ENCODE results near the gene CFAP221.

The CFAP221 gene

GRCh38 chr2:119544075-119544938 is at the start of gene CFAP221:
Gene CFAP221, plus strand, starts transcription at chr2:119544449. Its CDS starts 1,683 bp downstream, at chr2:119546132.
- H3K36me3 ChIP-seq (ENCODE audit: control insufficient read depth, insufficient read depth, low read length): no peaks in the 10 kb centered on the region
- H3K4me1 ChIP-seq (ENCODE audit: control insufficient read depth, insufficient read depth, low read length): no peaks in the 10 kb centered on the region
- peak within 1 kb of the TSS; percentile 96 for H3K9ac ChIP-seq (ENCODE audit: low read depth, low read length)
- H3K4me3 ChIP-seq (ENCODE audit: low read depth, low read length): peak within 1 kb of the TSS; percentile 76
- no peaks in the 10 kb centered on the region for H3K9me3 ChIP-seq (ENCODE audit: control insufficient read depth, insufficient read depth, low read length)
- peaks cover 7% of the 10 kb centered on the region for H3K27me3 ChIP-seq (ENCODE audit: control insufficient read depth, insufficient read depth, low read length)

- peaks cover 5% of the 10 kb centered on the region for H3K4me1 ChIP-seq (ENCODE audit: control insufficient read depth, insufficient read depth, low read length)
- H3K4me3 ChIP-seq (ENCODE audit: low read depth, low read length): no peak overlapping the region
- H3K27me3 ChIP-seq (ENCODE audit: control insufficient read depth, insufficient read depth, low read length): no peaks in the 10 kb centered on the region
- no peak overlapping the region for H3K9ac ChIP-seq (ENCODE audit: low read depth, low read length)
- H3K36me3 ChIP-seq (ENCODE audit: control insufficient read depth, insufficient read depth, low read length): no peaks in the 10 kb centered on the region
- no peaks in the 10 kb centered on the region for H3K9me3 ChIP-seq (ENCODE audit: control insufficient read depth, insufficient read depth, low read length)
Observed at GRCh38 chr2:119495948-119496347, 48.3 kb upstream of the CFAP221 start.

GRCh38 chr2:119496682-119497081 is 47.6 kb upstream of the CFAP221 start:
- Histone ChIP-seq H3K27me3 (ENCODE audit: control insufficient read depth, insufficient read depth, low read length) (no peaks in the 10 kb centered on the region), H3K9ac (ENCODE audit: low read depth, low read length) (no peak overlapping the region), H3K4me3 (ENCODE audit: low read depth, low read length) (no peak overlapping the region), H3K9me3 (ENCODE audit: control insufficient read depth, insufficient read depth, low read length) (no peaks in the 10 kb centered on the region), H3K4me1 (ENCODE audit: control insufficient read depth, insufficient read depth, low read length) (peaks cover 5% of the 10 kb centered on the region), H3K36me3 (ENCODE audit: control insufficient read depth, insufficient read depth, low read length) (no peaks in the 10 kb centered on the region)

- Histone ChIP-seq H3K4me1 (ENCODE audit: control insufficient read depth, insufficient read depth, low read length) (no peaks in the 10 kb centered on the region), H3K9me3 (ENCODE audit: control insufficient read depth, insufficient read depth, low read length) (no peaks in the 10 kb centered on the region), H3K9ac (ENCODE audit: low read depth, low read length) (no peak overlapping the region), H3K36me3 (ENCODE audit: control insufficient read depth, insufficient read depth, low read length) (no peaks in the 10 kb centered on the region), H3K4me3 (ENCODE audit: low read depth, low read length) (no peak overlapping the region), H3K27me3 (ENCODE audit: control insufficient read depth, insufficient read depth, low read length) (no peaks in the 10 kb centered on the region)
Observed at GRCh38 chr2:119508756-119509155, 35.5 kb upstream of the CFAP221 start.

GRCh38 chr2:119511989-119512388 is 32.3 kb upstream of the CFAP221 start:
- H3K27me3 ChIP-seq (ENCODE audit: control insufficient read depth, insufficient read depth, low read length): no peaks in the 10 kb centered on the region
- H3K36me3 ChIP-seq (ENCODE audit: control insufficient read depth, insufficient read depth, low read length): no peaks in the 10 kb centered on the region
- H3K9ac ChIP-seq (ENCODE audit: low read depth, low read length): no peak overlapping the region
- no peak overlapping the region for H3K4me3 ChIP-seq (ENCODE audit: low read depth, low read length)
- no peaks in the 10 kb centered on the region for H3K9me3 ChIP-seq (ENCODE audit: control insufficient read depth, insufficient read depth, low read length)
- no peaks in the 10 kb centered on the region for H3K4me1 ChIP-seq (ENCODE audit: control insufficient read depth, insufficient read depth, low read length)

GRCh38 chr2:119512946-119513345 is 31.3 kb upstream of the CFAP221 start:
- no peaks in the 10 kb centered on the region for H3K9me3 ChIP-seq (ENCODE audit: control insufficient read depth, insufficient read depth, low read length)
- no peaks in the 10 kb centered on the region for H3K27me3 ChIP-seq (ENCODE audit: control insufficient read depth, insufficient read depth, low read length)
- H3K4me1 ChIP-seq (ENCODE audit: control insufficient read depth, insufficient read depth, low read length): no peaks in the 10 kb centered on the region
- no peak overlapping the region for H3K9ac ChIP-seq (ENCODE audit: low read depth, low read length)
- H3K4me3 ChIP-seq (ENCODE audit: low read depth, low read length): no peak overlapping the region
- H3K36me3 ChIP-seq (ENCODE audit: control insufficient read depth, insufficient read depth, low read length): no peaks in the 10 kb centered on the region

GRCh38 chr2:119513832-119514231 is 30.4 kb upstream of the CFAP221 start:
- no peaks in the 10 kb centered on the region for H3K27me3 ChIP-seq (ENCODE audit: control insufficient read depth, insufficient read depth, low read length)

GRCh38 chr2:119516121-119516520 is 28.1 kb upstream of the CFAP221 start:
- no peak overlapping the region for H3K4me3 ChIP-seq (ENCODE audit: low read depth, low read length)
- no peaks in the 10 kb centered on the region for H3K36me3 ChIP-seq (ENCODE audit: control insufficient read depth, insufficient read depth, low read length)
- no peaks in the 10 kb centered on the region for H3K9me3 ChIP-seq (ENCODE audit: control insufficient read depth, insufficient read depth, low read length)
- no peak overlapping the region for H3K9ac ChIP-seq (ENCODE audit: low read depth, low read length)
- no peaks in the 10 kb centered on the region for H3K4me1 ChIP-seq (ENCODE audit: control insufficient read depth, insufficient read depth, low read length)
- H3K27me3 ChIP-seq (ENCODE audit: control insufficient read depth, insufficient read depth, low read length): peaks cover 7% of the 10 kb centered on the region

More at GRCh38 chr2:119513832-119514231, 30.4 kb upstream of the CFAP221 start:
- H3K4me1 ChIP-seq (ENCODE audit: control insufficient read depth, insufficient read depth, low read length): no peaks in the 10 kb centered on the region
- no peak overlapping the region for H3K4me3 ChIP-seq (ENCODE audit: low read depth, low read length)
- H3K9me3 ChIP-seq (ENCODE audit: control insufficient read depth, insufficient read depth, low read length): no peaks in the 10 kb centered on the region
- no peak overlapping the region for H3K9ac ChIP-seq (ENCODE audit: low read depth, low read length)
- H3K36me3 ChIP-seq (ENCODE audit: control insufficient read depth, insufficient read depth, low read length): no peaks in the 10 kb centered on the region

GRCh38 chr2:119517433-119517832 is 26.8 kb upstream of the CFAP221 start:
- Histone ChIP-seq H3K4me1 (ENCODE audit: control insufficient read depth, insufficient read depth, low read length) (no peaks in the 10 kb centered on the region), H3K4me3 (ENCODE audit: low read depth, low read length) (no peak overlapping the region), H3K9me3 (ENCODE audit: control insufficient read depth, insufficient read depth, low read length) (no peaks in the 10 kb centered on the region), H3K36me3 (ENCODE audit: control insufficient read depth, insufficient read depth, low read length) (no peaks in the 10 kb centered on the region), H3K9ac (ENCODE audit: low read depth, low read length) (no peak overlapping the region), H3K27me3 (ENCODE audit: control insufficient read depth, insufficient read depth, low read length) (peaks cover 19% of the 10 kb centered on the region)

GRCh38 chr2:119518401-119519056 is 25.7 kb upstream of the CFAP221 start:
- H3K9ac ChIP-seq (ENCODE audit: low read depth, low read length): no peak overlapping the region

GRCh38 chr2:119519057-119519408 is 25.2 kb upstream of the CFAP221 start:
- Histone ChIP-seq H3K4me3 (ENCODE audit: low read depth, low read length) (no peak overlapping the region), H3K27me3 (ENCODE audit: control insufficient read depth, insufficient read depth, low read length) (peaks cover 35% of the 10 kb centered on the region), H3K9me3 (ENCODE audit: control insufficient read depth, insufficient read depth, low read length) (no peaks in the 10 kb centered on the region), H3K4me1 (ENCODE audit: control insufficient read depth, insufficient read depth, low read length) (no peaks in the 10 kb centered on the region), H3K36me3 (ENCODE audit: control insufficient read depth, insufficient read depth, low read length) (no peaks in the 10 kb centered on the region), H3K9ac (ENCODE audit: low read depth, low read length) (no peak overlapping the region)

More at GRCh38 chr2:119518401-119519056, 25.7 kb upstream of the CFAP221 start:
- H3K27me3 ChIP-seq (ENCODE audit: control insufficient read depth, insufficient read depth, low read length): peaks cover 29% of the 10 kb centered on the region
- H3K4me1 ChIP-seq (ENCODE audit: control insufficient read depth, insufficient read depth, low read length): no peaks in the 10 kb centered on the region
- no peaks in the 10 kb centered on the region for H3K9me3 ChIP-seq (ENCODE audit: control insufficient read depth, insufficient read depth, low read length)
- H3K4me3 ChIP-seq (ENCODE audit: low read depth, low read length): no peak overlapping the region
- no peaks in the 10 kb centered on the region for H3K36me3 ChIP-seq (ENCODE audit: control insufficient read depth, insufficient read depth, low read length)
